T-cell (primary cell): ENCODE data around the gene SERTM2. TPM values are rescaled to one million over a fixed set of nuclear protein-coding genes. Genes with fewer than 3 reads are reported as not detected.

Source experiments
- ATAC-seq, 4 experiments: fragments of 200-7000 bp in 3 of 4; fragments of 150-1000 bp in 1 of 4; cut with Tn5 transposase; replicated peaks in 1 of 4; 1 replicate in 3 of 4; 2 replicates in 1 of 4; pipeline ENCODE4 v1.10.0; 2021; ENCODE audit warnings: moderate library complexity in 3 of 4, mild to moderate bottlenecking in 2 of 4, moderate number of reproducible peaks in 1 of 4
- CTCF ChIA-PET, 2 donors: fragments of 300-600 bp; sonication (Branson Sonifier 250); formaldehyde crosslinking; loops; one replicate each; lab custom pipeline; 2022; ENCODE audit warnings: antibody characterized with exemption in 2 of 2; lab: Charles Lee
- POLR2A ChIA-PET, 2 donors: fragments of 300-600 bp; sonication (Branson Sonifier 250); formaldehyde crosslinking; loops; one replicate each; lab custom pipeline; 2022; ENCODE audit warnings: antibody characterized with exemption in 2 of 2; lab: Charles Lee
- DNase-seq, 35 experiments: peaks; one replicate each; pipeline versions ENCODE4 v3.0.0 to v3.0.0-alpha.2; 2013 to 2023
- H3K27ac ChIP-seq: one replicate; pipeline ENCODE4 v1.5.1; 2013; ENCODE audit warnings: low read length
- H3K27me3 ChIP-seq, 2 experiments: replicated peaks in 1 of 2; 1 replicate in 1 of 2; 2 replicates in 1 of 2; pipeline versions ENCODE4 v1.6.1 to v1.7.0; 2013; ENCODE audit warnings: low read length in 1 of 2, mixed read lengths in 1 of 2; ENCODE audit not compliant: control insufficient read depth in 2 of 2, insufficient read depth in 2 of 2; ENCODE audit errors: extremely low read depth in 1 of 2
- H3K36me3 ChIP-seq, 2 donors: 1 replicate in 1 of 2; 2 replicates in 1 of 2; pipeline versions ENCODE4 v1.6.1 to v1.7.0; 2013; ENCODE audit warnings: low read length in 1 of 2; ENCODE audit not compliant: control insufficient read depth in 2 of 2, insufficient read depth in 1 of 2; ENCODE audit errors: extremely low read depth in 1 of 2
- H3K4me1 ChIP-seq, 2 experiments: 1 replicate in 1 of 2; 2 replicates in 1 of 2; pipeline versions ENCODE4 v1.6.1 to v1.7.0; 2013; ENCODE audit warnings: low read length in 2 of 2, mixed read lengths in 1 of 2; ENCODE audit not compliant: insufficient read depth in 2 of 2, control insufficient read depth in 1 of 2; ENCODE audit errors: extremely low read depth in 1 of 2
- H3K4me3 ChIP-seq, 2 donors: 1 replicate in 1 of 2; 2 replicates in 1 of 2; pipeline versions ENCODE4 v1.5.1 to v1.7.0; 2013; ENCODE audit warnings: mild to moderate bottlenecking in 2 of 2, low read length in 1 of 2, moderate library complexity in 1 of 2; ENCODE audit not compliant: control insufficient read depth in 1 of 2; ENCODE audit errors: extremely low read depth in 1 of 2
- H3K9me3 ChIP-seq: 2 replicates; pipeline ENCODE4 v1.7.0; 2013
- H3K27ac Mint-ChIP-seq, 2 donors: one replicate each; pipeline ENCODE4 v1.8.0; 2020 to 2021; ENCODE audit warnings: mild to moderate bottlenecking in 2 of 2, mixed read lengths in 2 of 2
- H3K27me3 Mint-ChIP-seq, 2 donors: one replicate each; pipeline ENCODE4 v1.8.0; 2021 to 2022; ENCODE audit warnings: mixed read lengths in 2 of 2
- H3K36me3 Mint-ChIP-seq: one replicate; pipeline ENCODE4 v1.8.0; 2021; ENCODE audit warnings: mixed read lengths
- H3K4me1 Mint-ChIP-seq, 3 donors: one replicate each; pipeline ENCODE4 v1.8.0; 2020 to 2022; ENCODE audit warnings: mixed read lengths in 3 of 3, mild to moderate bottlenecking in 1 of 3
- H3K4me3 Mint-ChIP-seq, 3 donors: one replicate each; pipeline ENCODE4 v1.8.0; 2020 to 2022; ENCODE audit warnings: mild to moderate bottlenecking in 3 of 3, mixed read lengths in 3 of 3, moderate library complexity in 3 of 3
- H3K9me3 Mint-ChIP-seq, 3 donors: one replicate each; pipeline ENCODE4 v1.8.0; 2020 to 2022; ENCODE audit warnings: mixed read lengths in 3 of 3
- WGBS: methylation state at CpG from one replicate; pipeline ENCODE4 v1.1.5; 2013; ENCODE audit warnings: missing lambda C conversion rate; ENCODE audit not compliant: insufficient coverage; 5-methylcytosine and 5-hydroxymethylcytosine counted together
- total RNA-seq, 35 experiments: library from RNA in 6 of 35; stranded (reverse) in 6 of 35; fragments of 120-200 nt in 1 of 35; gene quantifications; one replicate each; pipeline versions ENCODE4 v1.2.1 to v1.2.4 and lab custom pipeline; 2013 to 2026

The SERTM2 gene
- total RNA-seq, 5 donors from 2014 or later (not counting 1 experiment from before 2014, with no cell fraction given): not detected

- no peak for ATAC-seq
- CTCF ChIA-PET: no interaction called here
Measured at GRCh38 chrX:111483881-111484280, 27.6 kb upstream of the SERTM2 start.

GRCh38 chrX:111490688-111491087 is 20.8 kb upstream of the SERTM2 start:
- Mint-ChIP-seq H3K36me3 (no peaks in the 10 kb centered on the region), H3K27me3 (peaks cover 0 to 22% of the 10 kb centered on the region in 2 donors), H3K4me3 (no peak overlapping the region), H3K4me1 (no peaks in the 10 kb centered on the region), H3K9me3 (no peaks in the 10 kb centered on the region), H3K27ac (no peak overlapping the region)
- no peaks in the 10 kb centered on the region for H3K4me1 ChIP-seq
- no peak for ATAC-seq
- POLR2A ChIA-PET: no interaction called here
- CTCF ChIA-PET: no interaction called here
- no peaks in the 10 kb centered on the region for H3K36me3 ChIP-seq
- no peaks in the 10 kb centered on the region for H3K9me3 ChIP-seq
- DNase-seq: no peak
- no peaks in the 10 kb centered on the region for H3K27me3 ChIP-seq
- no peak overlapping the region for H3K27ac ChIP-seq
- no peak overlapping the region for H3K4me3 ChIP-seq

More at GRCh38 chrX:111483881-111484280, 27.6 kb upstream of the SERTM2 start:
- Mint-ChIP-seq H3K27ac (no peak overlapping the region), H3K27me3 (peaks cover 0 to 21% of the 10 kb centered on the region in 2 donors), H3K36me3 (no peaks in the 10 kb centered on the region), H3K4me3 (no peak overlapping the region), H3K9me3 (peaks cover 0 to 6% (median 0%) of the 10 kb centered on the region in 3 donors), H3K4me1 (peaks cover 0 to 5% (median 1%) of the 10 kb centered on the region in 3 donors)
- POLR2A ChIA-PET: no interaction called here
- no peaks in the 10 kb centered on the region for H3K4me1 ChIP-seq
- H3K27me3 ChIP-seq: no peaks in the 10 kb centered on the region
- H3K27ac ChIP-seq: no peak overlapping the region
- no peaks in the 10 kb centered on the region for H3K9me3 ChIP-seq
- no peak overlapping the region for H3K4me3 ChIP-seq
- H3K36me3 ChIP-seq: no peaks in the 10 kb centered on the region
- DNase-seq: no peak

- Mint-ChIP-seq H3K9me3 (no peaks in the 10 kb centered on the region), H3K4me3 (no peak overlapping the region), H3K27ac (no peak overlapping the region), H3K4me1 (no peaks in the 10 kb centered on the region), H3K36me3 (no peaks in the 10 kb centered on the region), H3K27me3 (peaks cover 0 to 22% of the 10 kb centered on the region in 2 donors)
- ChIA-PET POLR2A (no interaction called here), CTCF (no interaction called here)
- H3K4me3 ChIP-seq: no peak overlapping the region
- H3K4me1 ChIP-seq: no peaks in the 10 kb centered on the region
- no CpG with 5 or more reads among the region's 4 CpGs for WGBS
- H3K9me3 ChIP-seq: no peaks in the 10 kb centered on the region
- no peaks in the 10 kb centered on the region for H3K27me3 ChIP-seq
- ATAC-seq (no peak), DNase-seq (no peak)
- no peaks in the 10 kb centered on the region for H3K36me3 ChIP-seq
- no peak overlapping the region for H3K27ac ChIP-seq
Measured at GRCh38 chrX:111492085-111492484, 19.4 kb upstream of the SERTM2 start.

- CTCF ChIA-PET: no interaction called here
- no peaks in the 10 kb centered on the region for H3K36me3 ChIP-seq
- Mint-ChIP-seq H3K27ac (no peak overlapping the region), H3K27me3 (peaks cover 0 to 3% of the 10 kb centered on the region in 2 donors), H3K9me3 (no peaks in the 10 kb centered on the region), H3K36me3 (no peaks in the 10 kb centered on the region), H3K4me1 (no peaks in the 10 kb centered on the region), H3K4me3 (no peak overlapping the region)
- DNase-seq (no peak), ATAC-seq (no peak)
- no peaks in the 10 kb centered on the region for H3K27me3 ChIP-seq
- no peaks in the 10 kb centered on the region for H3K4me1 ChIP-seq
- POLR2A ChIA-PET: no interaction called here
- no peak overlapping the region for H3K4me3 ChIP-seq
- H3K9me3 ChIP-seq: no peaks in the 10 kb centered on the region
- no CpG with 5 or more reads among the region's 3 CpGs for WGBS
- H3K27ac ChIP-seq: no peak overlapping the region
Measured at GRCh38 chrX:111498538-111499103, 12.8 kb upstream of the SERTM2 start.

- peaks cover 1 to 4% of the 10 kb centered on the region in 2 donors for H3K27me3 Mint-ChIP-seq
- Histone ChIP-seq H3K4me3 (no peak overlapping the region), H3K9me3 (no peaks in the 10 kb centered on the region), H3K36me3 (no peaks in the 10 kb centered on the region), H3K27me3 (no peaks in the 10 kb centered on the region), H3K4me1 (no peaks in the 10 kb centered on the region), H3K27ac (no peak overlapping the region)
- DNase-seq (no peak), ATAC-seq (no peak)
- CTCF ChIA-PET: no interaction called here
- no peaks in the 10 kb centered on the region for H3K9me3 Mint-ChIP-seq
- no peak overlapping the region for H3K27ac Mint-ChIP-seq
- H3K4me1 Mint-ChIP-seq: no peaks in the 10 kb centered on the region
- no peaks in the 10 kb centered on the region for H3K36me3 Mint-ChIP-seq
- H3K4me3 Mint-ChIP-seq: no peak overlapping the region
- WGBS: no CpG with 5 or more reads among the region's 2 CpGs
- POLR2A ChIA-PET: no interaction called here
Measured at GRCh38 chrX:111503485-111503993, 7.9 kb upstream of the SERTM2 start.

- DNase-seq (peak in 1 of 35 experiments; percentile 0), ATAC-seq (no peak)
- Mint-ChIP-seq H3K9me3 (no peaks in the 10 kb centered on the region), H3K27me3 (peaks cover 1 to 4% of the 10 kb centered on the region in 2 donors), H3K4me1 (no peaks in the 10 kb centered on the region), H3K4me3 (no peak overlapping the region), H3K36me3 (no peaks in the 10 kb centered on the region), H3K27ac (no peak overlapping the region)
- ChIA-PET POLR2A (no interaction called here), CTCF (no interaction called here)
- Histone ChIP-seq H3K27ac (no peak overlapping the region), H3K4me3 (no peak overlapping the region), H3K4me1 (no peaks in the 10 kb centered on the region), H3K27me3 (no peaks in the 10 kb centered on the region), H3K9me3 (no peaks in the 10 kb centered on the region), H3K36me3 (no peaks in the 10 kb centered on the region)
- 35% methylated on average over 2 of the region's 6 CpGs for WGBS
Measured at GRCh38 chrX:111504941-111505340, 6.5 kb upstream of the SERTM2 start.

GRCh38 chrX:111505783-111506182 is 5.7 kb upstream of the SERTM2 start:
- Histone ChIP-seq H3K4me1 (no peaks in the 10 kb centered on the region), H3K27ac (no peak overlapping the region), H3K36me3 (no peaks in the 10 kb centered on the region), H3K4me3 (no peak overlapping the region), H3K27me3 (no peaks in the 10 kb centered on the region), H3K9me3 (no peaks in the 10 kb centered on the region)
- no peaks in the 10 kb centered on the region for H3K36me3 Mint-ChIP-seq
- H3K4me3 Mint-ChIP-seq: no peak overlapping the region
- DNase-seq (no peak), ATAC-seq (no peak)
- CTCF ChIA-PET: no interaction called here
- POLR2A ChIA-PET: no interaction called here
- WGBS: no CpG with 5 or more reads among the region's 2 CpGs
- H3K27ac Mint-ChIP-seq: no peak overlapping the region
- peaks cover 1 to 4% of the 10 kb centered on the region in 2 donors for H3K27me3 Mint-ChIP-seq
- H3K4me1 Mint-ChIP-seq: no peaks in the 10 kb centered on the region
- no peaks in the 10 kb centered on the region for H3K9me3 Mint-ChIP-seq
